ENCODE data around the gene HOXA3. TPM values are rescaled to one million over a fixed set of nuclear protein-coding genes. Genes with fewer than 3 reads are reported as not detected.
A peak's percentile ranks its signal among the peaks of the same experiment; 100 is the strongest.

HOXA3 gene
- polyA plus RNA-seq, 1 donor: 14.3 TPM

DNA sequence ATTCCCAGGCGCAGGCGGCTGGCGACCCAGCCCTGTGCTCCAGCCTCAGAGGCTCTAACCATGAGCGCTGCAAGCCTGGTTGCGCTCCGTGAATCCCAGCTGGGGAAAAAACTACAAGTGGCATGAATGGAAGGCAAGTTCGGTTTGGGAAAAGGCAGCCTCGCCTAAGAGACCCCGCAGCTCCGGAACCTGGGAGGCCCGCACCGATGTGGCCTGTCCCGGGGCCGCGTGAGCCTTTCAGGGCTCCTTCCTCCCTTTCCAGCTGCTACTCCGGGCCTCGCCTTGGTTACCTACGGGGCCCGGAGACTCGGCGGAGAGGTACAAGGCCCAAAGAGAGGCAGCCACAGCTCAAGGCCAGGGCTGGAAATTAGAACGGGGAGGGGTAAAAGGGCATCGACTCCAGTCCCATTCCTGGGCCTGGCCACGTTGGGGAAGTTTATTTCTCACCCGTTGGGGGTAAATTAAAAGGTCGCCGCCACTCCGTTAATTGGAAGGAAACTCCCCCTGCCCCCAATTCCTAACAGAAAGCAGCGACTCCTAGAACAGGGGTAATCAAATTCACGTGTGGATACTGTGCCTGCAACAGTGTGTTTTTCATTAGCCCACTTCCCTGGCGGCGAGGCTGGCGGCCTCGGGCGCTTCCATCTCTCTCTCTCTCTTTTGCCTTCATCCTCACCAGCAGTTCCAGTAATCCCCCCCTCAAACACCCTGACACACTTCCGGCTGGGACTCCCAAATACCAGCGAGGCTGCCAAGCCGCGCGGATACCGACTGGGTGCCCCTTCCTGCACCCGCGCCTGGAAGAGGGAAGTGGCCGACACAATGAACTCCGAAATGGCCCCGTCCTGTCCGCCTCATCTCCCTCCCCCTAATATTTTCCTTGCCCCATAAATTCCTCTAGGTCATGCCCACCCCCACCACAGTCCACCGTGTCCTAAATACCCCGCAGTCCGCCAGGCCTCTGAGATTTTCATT, 14.4 kb upstream of the HOXA3 start:
- DNase-seq (ENCODE audit: low read depth): no peak

DNA sequence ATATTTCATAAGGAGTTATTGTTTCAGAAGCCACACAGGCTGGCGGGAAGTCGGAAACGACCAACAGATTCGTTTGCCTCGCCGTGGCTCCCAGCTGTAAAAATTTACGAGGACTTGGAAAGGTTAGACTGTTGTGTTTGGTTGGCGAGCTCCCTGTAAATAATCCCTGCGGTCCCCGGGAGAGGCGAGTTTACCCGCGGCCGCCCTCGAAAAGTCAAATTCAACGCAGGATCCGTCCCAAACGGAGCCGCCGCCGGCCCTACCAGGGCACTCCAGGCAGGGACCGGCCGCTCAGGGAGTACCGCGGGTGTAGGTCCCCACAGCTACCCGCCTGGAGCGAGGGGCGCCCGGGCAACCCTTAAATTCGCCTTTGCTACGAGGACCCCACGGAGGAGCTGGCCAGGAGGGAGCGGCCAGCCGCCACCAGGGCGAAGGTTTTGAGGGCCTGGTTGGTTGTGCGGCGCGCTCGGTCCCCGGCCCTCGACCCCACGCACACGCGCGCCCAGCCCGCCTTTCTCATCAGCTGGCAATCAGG, 13.7 kb upstream of the HOXA3 start:
- no peak for DNase-seq (ENCODE audit: low read depth)

DNA sequence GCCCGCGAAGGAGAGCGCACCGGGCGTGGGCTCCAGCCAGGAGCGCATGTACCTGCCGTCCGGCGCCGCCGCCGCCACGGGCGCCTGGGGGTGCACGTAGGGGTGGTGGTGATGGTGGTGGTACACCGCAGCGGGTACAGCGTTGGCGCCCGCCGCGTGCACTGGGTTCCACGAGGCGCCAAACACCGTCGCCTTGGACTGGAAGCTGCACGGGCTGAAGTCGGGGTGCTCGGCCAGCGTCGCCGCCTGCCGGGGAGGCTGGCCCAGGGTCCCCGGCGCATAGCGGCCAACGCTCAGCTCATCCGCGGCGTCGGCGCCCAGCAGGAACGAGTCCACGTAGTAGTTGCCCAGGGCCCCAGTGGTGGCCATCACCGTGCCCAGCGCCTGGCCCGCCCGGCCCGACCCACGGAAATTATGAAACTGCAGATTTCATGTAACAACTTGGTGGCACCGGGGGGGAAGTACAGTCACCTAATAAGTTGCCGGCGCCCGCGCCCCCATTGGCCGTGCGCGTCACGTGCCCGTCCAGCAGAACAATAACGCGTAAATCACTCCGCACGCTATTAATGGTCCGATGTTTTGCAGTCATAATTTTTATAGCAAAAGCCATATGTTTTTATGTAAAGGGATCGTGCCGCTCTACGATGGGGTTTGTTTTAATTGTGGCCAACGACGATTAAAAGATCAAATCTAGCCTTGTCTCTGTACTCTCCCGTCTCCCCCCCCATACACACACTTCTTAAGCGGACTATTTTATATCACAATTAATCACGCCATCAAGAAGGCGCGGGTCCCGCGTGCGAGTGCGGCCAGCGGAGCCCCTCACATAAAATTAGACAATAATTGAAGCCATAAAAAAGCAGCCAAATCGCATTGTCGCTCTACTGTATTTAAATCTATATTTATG, 13.0 kb upstream of the HOXA3 start, which contains the start of gene HOXA9:
HOXA9 (minus strand) TSS at position 449 of the 907 bp plus-strand sequence; CDS start at position 369, 80 bp downstream.
- peak; percentile 65 for DNase-seq (ENCODE audit: low read depth)

- DNase-seq (ENCODE audit: low read depth): no peak
Observed at GRCh38 chr7:27164367-27165088, 12.1 kb upstream of the HOXA3 start.

- DNase-seq (ENCODE audit: low read depth): no peak
Observed at GRCh38 chr7:27164045-27164366, 11.6 kb upstream of the HOXA3 start.

- no peak for DNase-seq (ENCODE audit: low read depth)
Observed at GRCh38 chr7:27163288-27164044, 11.1 kb upstream of the HOXA3 start.

- no peak for DNase-seq (ENCODE audit: low read depth)
Observed at GRCh38 chr7:27162561-27163287, 10.3 kb upstream of the HOXA3 start.

GRCh38 chr7:27161721-27162560, 9.6 kb upstream of the HOXA3 start:
- DNase-seq (ENCODE audit: low read depth): no peak

GRCh38 chr7:27161214-27161720, 8.9 kb upstream of the HOXA3 start:
- DNase-seq (ENCODE audit: low read depth): no peak

GRCh38 chr7:27160546-27161213, 8.3 kb upstream of the HOXA3 start:
- peak; percentile 70 for DNase-seq (ENCODE audit: low read depth)

GRCh38 chr7:27160145-27160545, 7.8 kb upstream of the HOXA3 start:
- no peak for DNase-seq (ENCODE audit: low read depth)

GRCh38 chr7:27159266-27160144, 7.1 kb upstream of the HOXA3 start:
- DNase-seq (ENCODE audit: low read depth): no peak

DNA sequence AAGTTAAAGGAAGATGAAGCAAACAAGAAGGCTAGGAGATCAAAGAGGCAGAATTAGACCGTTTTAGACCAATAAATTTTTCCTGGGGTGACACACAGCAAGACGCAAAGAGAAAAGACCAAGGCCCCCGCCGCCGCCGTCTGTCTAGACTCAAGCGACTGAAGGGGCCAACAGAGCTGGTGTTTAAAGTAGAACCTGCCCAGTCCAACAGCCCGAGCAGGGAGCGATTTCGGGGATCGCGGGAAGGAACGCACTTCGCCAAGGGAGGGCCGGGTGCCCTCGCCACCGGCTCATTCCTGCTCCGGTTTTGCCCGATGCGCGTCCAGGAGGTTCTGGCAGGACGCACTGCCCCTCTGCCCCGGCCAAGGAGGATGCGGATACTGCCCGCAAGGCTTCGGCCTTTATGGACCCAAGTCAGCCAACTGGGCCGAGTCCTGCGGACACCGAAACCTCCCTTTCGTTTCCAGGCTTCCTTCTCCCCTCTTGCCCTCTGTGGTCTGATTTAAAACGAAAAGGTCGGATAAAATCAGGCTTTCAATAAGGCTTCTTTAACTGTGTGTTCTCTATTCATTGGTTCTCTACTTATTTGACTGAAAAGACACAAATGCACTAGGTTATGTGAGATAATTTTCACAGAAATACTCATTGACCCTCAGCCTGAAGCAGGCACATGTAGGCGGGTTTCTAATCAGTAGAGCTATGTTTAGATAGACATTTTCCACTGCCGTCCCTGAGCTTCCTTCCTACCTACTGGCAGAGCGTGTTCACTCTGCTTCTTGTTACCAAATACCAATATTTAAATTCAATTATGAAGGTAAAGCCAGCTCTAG, 6.3 kb upstream of the HOXA3 start:
- DNase-seq (ENCODE audit: low read depth): no peak

GRCh38 chr7:27157702-27158431, 5.5 kb upstream of the HOXA3 start:
- DNase-seq (ENCODE audit: low read depth): no peak

- DNase-seq (ENCODE audit: low read depth): no peak
Observed at GRCh38 chr7:27156916-27157701, 4.7 kb upstream of the HOXA3 start.

All from forelimb muscle (tissue), 1 donor.